PC-9 (cell line): ENCODE measurements around the gene KCNC3.

Source experiments
- EZH2 ChIP-seq: fragments of 200-600 bp; sonication (generic); IDR thresholded peaks from 2 replicates; pipeline ENCODE4 v1.8.0; 2017; ENCODE audit warnings: antibody characterized with exemption, low read depth
- TF ChIP-seq, protein P1 (sequence below): fragments of 200-600 bp; sonication (generic); conservative IDR thresholded peaks from 2 replicates; pipeline ENCODE4 v1.6.1; 2017; ENCODE audit warnings: mixed run types, antibody characterized with exemption, mild to moderate bottlenecking, moderate library complexity

DNA sequence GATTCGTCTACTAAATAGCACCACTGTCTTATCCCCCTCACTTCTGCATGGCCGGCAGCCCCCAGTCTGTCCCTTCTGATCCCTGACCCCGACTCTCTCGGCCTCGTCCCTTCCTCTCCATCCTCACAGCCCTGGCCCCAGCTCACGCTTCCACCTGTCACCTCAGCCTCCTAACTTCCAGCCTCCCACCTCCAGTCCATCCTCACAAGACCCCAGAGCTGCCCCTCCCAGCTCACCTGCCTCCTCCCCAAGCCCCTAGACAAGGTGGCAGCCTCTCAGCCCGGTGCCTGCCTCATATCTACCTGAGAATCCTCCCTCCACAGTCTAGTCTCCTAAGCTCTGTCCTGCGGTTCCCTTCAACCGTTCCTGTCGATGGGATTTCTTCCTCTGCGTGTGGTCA lies 10.0 kb downstream of the KCNC3 start:
- TF ChIP-seq, protein P1, sequence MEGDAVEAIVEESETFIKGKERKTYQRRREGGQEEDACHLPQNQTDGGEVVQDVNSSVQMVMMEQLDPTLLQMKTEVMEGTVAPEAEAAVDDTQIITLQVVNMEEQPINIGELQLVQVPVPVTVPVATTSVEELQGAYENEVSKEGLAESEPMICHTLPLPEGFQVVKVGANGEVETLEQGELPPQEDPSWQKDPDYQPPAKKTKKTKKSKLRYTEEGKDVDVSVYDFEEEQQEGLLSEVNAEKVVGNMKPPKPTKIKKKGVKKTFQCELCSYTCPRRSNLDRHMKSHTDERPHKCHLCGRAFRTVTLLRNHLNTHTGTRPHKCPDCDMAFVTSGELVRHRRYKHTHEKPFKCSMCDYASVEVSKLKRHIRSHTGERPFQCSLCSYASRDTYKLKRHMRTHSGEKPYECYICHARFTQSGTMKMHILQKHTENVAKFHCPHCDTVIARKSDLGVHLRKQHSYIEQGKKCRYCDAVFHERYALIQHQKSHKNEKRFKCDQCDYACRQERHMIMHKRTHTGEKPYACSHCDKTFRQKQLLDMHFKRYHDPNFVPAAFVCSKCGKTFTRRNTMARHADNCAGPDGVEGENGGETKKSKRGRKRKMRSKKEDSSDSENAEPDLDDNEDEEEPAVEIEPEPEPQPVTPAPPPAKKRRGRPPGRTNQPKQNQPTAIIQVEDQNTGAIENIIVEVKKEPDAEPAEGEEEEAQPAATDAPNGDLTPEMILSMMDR: no peak
- TF ChIP-seq EZH2: no peak
